ENCODE data around the gene ANAPC4. TPM values are rescaled to one million over a fixed set of nuclear protein-coding genes. Genes with fewer than 3 reads are reported as not detected.

ANAPC4 gene
- total RNA-seq, 1 donor from 2014 or later = 12.2 TPM

- H3K36me3 ChIP-seq = no peaks in the 10 kb centered on the region
- peaks cover 13% of the 10 kb centered on the region for H3K4me1 ChIP-seq
- DNase-seq = no peak
- intact Hi-C loops (cut with micrococcal nuclease) = loop anchor here (5.0 kb wide), 1 partner anchor 323 kb away; no protein-coding TSS in a partner anchor
- TF ChIP-seq, protein P1, sequence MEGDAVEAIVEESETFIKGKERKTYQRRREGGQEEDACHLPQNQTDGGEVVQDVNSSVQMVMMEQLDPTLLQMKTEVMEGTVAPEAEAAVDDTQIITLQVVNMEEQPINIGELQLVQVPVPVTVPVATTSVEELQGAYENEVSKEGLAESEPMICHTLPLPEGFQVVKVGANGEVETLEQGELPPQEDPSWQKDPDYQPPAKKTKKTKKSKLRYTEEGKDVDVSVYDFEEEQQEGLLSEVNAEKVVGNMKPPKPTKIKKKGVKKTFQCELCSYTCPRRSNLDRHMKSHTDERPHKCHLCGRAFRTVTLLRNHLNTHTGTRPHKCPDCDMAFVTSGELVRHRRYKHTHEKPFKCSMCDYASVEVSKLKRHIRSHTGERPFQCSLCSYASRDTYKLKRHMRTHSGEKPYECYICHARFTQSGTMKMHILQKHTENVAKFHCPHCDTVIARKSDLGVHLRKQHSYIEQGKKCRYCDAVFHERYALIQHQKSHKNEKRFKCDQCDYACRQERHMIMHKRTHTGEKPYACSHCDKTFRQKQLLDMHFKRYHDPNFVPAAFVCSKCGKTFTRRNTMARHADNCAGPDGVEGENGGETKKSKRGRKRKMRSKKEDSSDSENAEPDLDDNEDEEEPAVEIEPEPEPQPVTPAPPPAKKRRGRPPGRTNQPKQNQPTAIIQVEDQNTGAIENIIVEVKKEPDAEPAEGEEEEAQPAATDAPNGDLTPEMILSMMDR (IDR thresholded peaks at IDR 0.05; ENCODE audit: borderline replicate concordance) = no peak
- no peak overlapping the region for H3K27ac ChIP-seq (replicated peaks)
- H3K27me3 ChIP-seq (ENCODE audit: low read depth) = no peaks in the 10 kb centered on the region
- peaks cover 10% of the 10 kb centered on the region for H3K9me3 ChIP-seq (replicated peaks)
- H3K4me3 ChIP-seq = no peak overlapping the region
These were observed 66.8 kb downstream of the ANAPC4 start for GRCh38 chr4:25443851-25444250.

DNA sequence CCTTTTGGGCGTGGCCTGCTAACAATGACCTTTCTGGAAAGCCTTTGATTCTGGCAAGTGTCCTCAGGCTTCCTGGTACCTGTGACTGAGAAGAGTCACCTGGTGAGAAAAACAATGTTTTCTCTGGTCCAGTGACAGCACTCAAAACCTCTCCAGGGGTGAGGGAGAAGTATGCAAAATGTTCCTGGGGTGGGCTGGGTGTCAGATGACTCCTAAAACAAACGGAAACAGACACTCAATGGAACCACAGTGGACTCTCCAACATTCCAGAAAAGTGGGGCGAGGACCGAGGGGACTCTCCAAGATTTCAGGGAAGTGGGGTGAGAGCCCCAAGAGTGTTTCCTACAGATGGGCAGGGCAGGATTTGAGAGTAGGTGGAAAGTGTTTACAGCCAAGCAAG, 69.5 kb downstream of the ANAPC4 start:
- Histone ChIP-seq H3K27ac (replicated peaks) (no peak overlapping the region), H3K9me3 (replicated peaks) (no peaks in the 10 kb centered on the region), H3K4me3 (no peak overlapping the region), H3K27me3 (ENCODE audit: low read depth) (no peaks in the 10 kb centered on the region), H3K36me3 (no peaks in the 10 kb centered on the region), H3K4me1 (no peaks in the 10 kb centered on the region)
- TF ChIP-seq, protein P1 (IDR thresholded peaks at IDR 0.05; ENCODE audit: borderline replicate concordance) = no peak
- intact Hi-C loops (cut with micrococcal nuclease) = no loop called here
- DNase-seq = no peak

DNA sequence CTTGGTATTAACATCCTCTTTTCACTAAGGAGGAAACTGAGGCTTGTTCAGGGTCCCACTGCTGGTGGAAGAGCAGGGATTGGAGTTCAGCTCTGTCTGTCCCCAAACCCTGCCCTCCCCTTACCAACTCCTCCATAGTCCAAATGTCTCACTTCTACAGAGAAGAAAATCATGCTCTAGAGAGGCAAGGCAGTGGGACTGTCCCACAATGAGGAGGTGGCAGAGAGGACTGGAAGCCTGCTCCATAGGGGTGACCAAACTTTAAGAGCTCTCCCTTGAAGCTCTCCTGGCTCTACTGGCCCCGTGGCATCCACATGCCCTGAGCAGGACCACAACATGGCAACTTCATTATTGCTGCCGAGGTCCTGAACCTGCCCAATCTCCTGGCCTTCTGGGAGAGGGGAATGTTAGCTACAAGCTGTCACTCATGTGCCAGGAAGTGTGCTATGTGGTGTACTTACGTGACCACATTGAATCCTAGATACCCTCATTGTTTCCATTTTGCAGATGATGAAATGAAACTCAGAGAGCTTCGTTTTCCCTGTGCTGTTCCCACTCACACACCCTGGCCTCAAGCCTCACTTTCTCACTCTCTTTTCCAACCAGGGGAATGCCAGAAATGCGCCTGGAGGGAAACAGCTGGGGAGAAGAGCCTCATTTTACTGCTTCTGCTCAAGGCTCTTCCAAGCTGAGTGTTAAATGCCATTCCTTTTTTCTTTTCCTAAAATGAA, 71.5 kb downstream of the ANAPC4 start:
- no peak overlapping the region for H3K4me3 ChIP-seq
- H3K27me3 ChIP-seq (ENCODE audit: low read depth) = no peaks in the 10 kb centered on the region
- DNase-seq = no peak
- H3K9me3 ChIP-seq (replicated peaks) = no peaks in the 10 kb centered on the region
- intact Hi-C loops (cut with micrococcal nuclease) = no loop called here
- H3K36me3 ChIP-seq = no peaks in the 10 kb centered on the region
- no peak overlapping the region for H3K27ac ChIP-seq (replicated peaks)
- TF ChIP-seq, protein P1 (IDR thresholded peaks at IDR 0.05; ENCODE audit: borderline replicate concordance) = no peak
- H3K4me1 ChIP-seq = no peaks in the 10 kb centered on the region

GRCh38 chr4:25449270-25449669, 72.2 kb downstream of the ANAPC4 start:
- TF ChIP-seq, protein P1 (IDR thresholded peaks at IDR 0.05; ENCODE audit: borderline replicate concordance) = no peak
- H3K4me1 ChIP-seq = no peaks in the 10 kb centered on the region
- no peak for DNase-seq
- intact Hi-C loops (cut with micrococcal nuclease) = no loop called here
- no peak overlapping the region for H3K27ac ChIP-seq (replicated peaks)
- no peaks in the 10 kb centered on the region for H3K36me3 ChIP-seq
- H3K27me3 ChIP-seq (ENCODE audit: low read depth) = no peaks in the 10 kb centered on the region
- no peak overlapping the region for H3K4me3 ChIP-seq
- no peaks in the 10 kb centered on the region for H3K9me3 ChIP-seq (replicated peaks)

DNA sequence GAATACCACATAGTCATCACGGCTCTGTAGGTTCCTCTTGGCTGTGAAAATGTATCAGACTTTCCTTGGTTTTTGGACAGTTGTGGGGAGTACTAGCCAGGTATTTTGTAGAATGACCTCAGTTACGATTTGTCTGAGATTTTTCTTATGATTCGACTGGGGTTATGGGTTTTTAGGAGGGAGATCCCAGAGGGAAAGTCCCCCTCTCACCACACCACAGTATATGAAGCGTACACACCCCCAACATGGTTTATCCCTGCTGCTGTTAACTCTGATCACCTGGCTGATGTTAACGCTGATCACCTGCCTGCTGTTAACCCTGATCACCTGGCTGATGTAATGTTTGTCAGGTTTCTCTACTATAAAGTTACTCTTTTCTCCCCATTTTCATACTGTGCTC, 72.6 kb downstream of the ANAPC4 start:
- no peak overlapping the region for H3K27ac ChIP-seq (replicated peaks)
- TF ChIP-seq, protein P1 (IDR thresholded peaks at IDR 0.05; ENCODE audit: borderline replicate concordance) = no peak
- H3K27me3 ChIP-seq (ENCODE audit: low read depth) = no peaks in the 10 kb centered on the region
- no peak for DNase-seq
- intact Hi-C loops (cut with micrococcal nuclease) = no loop called here
- no peaks in the 10 kb centered on the region for H3K36me3 ChIP-seq
- H3K4me1 ChIP-seq = no peaks in the 10 kb centered on the region
- H3K9me3 ChIP-seq (replicated peaks) = no peaks in the 10 kb centered on the region
- no peak overlapping the region for H3K4me3 ChIP-seq
